Central memory CD4-positive, alpha-beta T cell (primary cell): ENCODE results near the gene AHCYL1.

ENCODE experiments used
- DNase-seq: peaks from one replicate; pipeline ENCODE4 v3.0.0; 2022

AHCYL1 gene

GRCh38 chr1:109977225-109977624, 7.3 kb upstream of the AHCYL1 start:
- DNase-seq, result no peak

- no peak for DNase-seq
Measured at GRCh38 chr1:109977657-109978378, 6.7 kb upstream of the AHCYL1 start.

- DNase-seq, result no peak
Measured at GRCh38 chr1:109978761-109979488, 5.6 kb upstream of the AHCYL1 start.

GRCh38 chr1:109979489-109980091, 5.0 kb upstream of the AHCYL1 start:
- no peak for DNase-seq

- DNase-seq, result no peak
Measured at GRCh38 chr1:109980324-109981003, 4.1 kb upstream of the AHCYL1 start.

- DNase-seq, result no peak
Measured at GRCh38 chr1:109981004-109981335, 3.6 kb upstream of the AHCYL1 start.

GRCh38 chr1:109983380-109984189, 980 bp upstream of the AHCYL1 start:
- no peak for DNase-seq

GRCh38 chr1:109984190-109984455, 442 bp upstream of the AHCYL1 start:
- no peak for DNase-seq

- no peak for DNase-seq
Measured at GRCh38 chr1:109985247-109986053, 885 bp downstream of the AHCYL1 start.

GRCh38 chr1:109986054-109986444, 1.5 kb downstream of the AHCYL1 start:
- no peak for DNase-seq

- no peak for DNase-seq
Measured at GRCh38 chr1:109988349-109988914, 3.9 kb downstream of the AHCYL1 start.

- DNase-seq, result no peak
Measured at GRCh38 chr1:109989506-109990301, 5.1 kb downstream of the AHCYL1 start.

GRCh38 chr1:109990302-109990653, 5.7 kb downstream of the AHCYL1 start:
- no peak for DNase-seq

- DNase-seq, result no peak
Measured at GRCh38 chr1:109991400-109991925, 6.9 kb downstream of the AHCYL1 start.

GRCh38 chr1:109993885-109994284, 9.3 kb downstream of the AHCYL1 start:
- no peak for DNase-seq

GRCh38 chr1:109994654-109995053, 10.1 kb downstream of the AHCYL1 start:
- DNase-seq, result no peak

- DNase-seq, result no peak
Measured at GRCh38 chr1:109995536-109995935, 11.0 kb downstream of the AHCYL1 start.

GRCh38 chr1:109996476-109996875, 11.9 kb downstream of the AHCYL1 start:
- no peak for DNase-seq

- DNase-seq, result no peak
Measured at GRCh38 chr1:109997204-109997866, 12.8 kb downstream of the AHCYL1 start.

GRCh38 chr1:109997867-109998229, 13.3 kb downstream of the AHCYL1 start:
- DNase-seq, result no peak
